ENCODE measurements around the gene DGKH. TPM values are rescaled to one million over a fixed set of nuclear protein-coding genes. Genes with fewer than 3 reads are reported as not detected.
"Not testable (repeated sequence)": the region's sequence is repeated elsewhere in the genome, so short reads cannot be mapped to it uniquely, and the experiment has no call there.

The DGKH gene
- total RNA-seq, 1 experiment from 2014 or later: 5.0 TPM

DNA sequence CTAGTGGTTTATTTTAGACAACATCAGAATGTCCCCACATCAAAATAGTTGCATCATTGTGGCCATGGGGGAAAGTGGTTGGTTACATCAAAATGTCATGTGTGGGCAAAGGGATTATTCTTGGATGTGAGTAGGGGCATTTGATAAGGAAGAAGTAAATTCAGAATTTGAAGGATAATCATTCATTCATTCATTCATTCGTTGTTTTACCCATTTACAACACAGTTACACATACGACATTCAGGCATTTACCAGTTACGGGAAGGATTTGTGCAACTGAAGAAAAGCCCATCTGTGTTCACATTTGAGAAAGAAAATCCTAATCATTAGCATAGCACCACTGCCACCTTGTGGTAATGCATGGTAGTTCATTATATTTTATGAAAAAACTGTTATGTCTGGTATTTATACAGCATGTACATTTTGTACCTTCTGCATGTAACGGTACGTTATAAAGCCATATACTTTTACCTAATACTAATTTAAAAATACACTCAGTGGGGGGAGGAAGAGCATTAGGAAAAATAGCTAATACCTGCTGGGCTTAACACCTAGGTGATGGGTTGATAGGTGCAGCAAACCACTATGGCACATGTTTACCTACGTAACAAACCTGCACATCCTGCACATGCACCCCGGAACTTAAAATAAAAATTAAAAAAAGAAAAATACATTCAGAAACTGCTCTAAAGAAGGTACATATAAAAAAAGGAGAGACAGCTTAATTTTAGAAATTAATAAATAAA, 62.1 kb downstream of the DGKH start:
- peak; percentile 74 for DNase-seq (ENCODE audit: low read depth)

DNA sequence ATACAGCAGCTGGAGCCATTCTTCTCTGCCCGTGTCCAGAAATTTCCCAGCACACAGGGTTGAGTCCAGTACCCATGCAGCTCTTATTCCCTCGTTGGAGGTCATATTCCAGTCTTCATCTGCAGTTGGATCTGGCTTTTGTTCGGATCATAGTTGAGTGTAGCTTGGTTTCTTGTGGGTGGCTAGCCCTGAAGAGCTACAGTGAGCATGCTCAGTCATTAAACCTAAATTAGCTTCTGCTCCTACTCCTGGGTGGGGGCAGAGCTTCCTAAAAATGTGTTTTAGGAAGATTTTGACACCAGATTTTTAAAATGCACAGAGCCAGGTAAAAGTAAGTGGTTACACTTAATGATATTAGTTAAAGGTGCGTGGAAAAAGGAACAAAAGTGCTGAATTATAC, 64.4 kb downstream of the DGKH start:
- no peak for DNase-seq (ENCODE audit: low read depth)

DNA sequence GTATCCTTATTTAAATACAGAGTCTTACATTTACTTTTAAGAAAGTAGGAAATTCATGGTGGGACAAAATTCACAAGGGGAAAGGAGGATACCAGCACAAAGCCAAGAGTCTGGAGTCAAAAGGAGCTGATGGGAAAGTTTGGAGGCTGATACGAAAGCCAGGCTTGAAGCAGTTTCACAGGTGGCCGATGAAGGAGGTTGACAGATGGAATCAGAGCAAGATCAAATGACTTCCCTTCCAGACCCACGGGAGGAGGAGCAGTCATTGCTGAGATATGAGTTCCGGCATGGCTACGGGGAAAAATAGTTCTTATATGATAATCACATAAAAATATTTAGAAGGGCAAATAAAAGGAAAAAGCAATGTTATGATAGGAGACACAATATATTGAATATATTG, 65.0 kb downstream of the DGKH start:
- DNase-seq (ENCODE audit: low read depth): no peak

DNA sequence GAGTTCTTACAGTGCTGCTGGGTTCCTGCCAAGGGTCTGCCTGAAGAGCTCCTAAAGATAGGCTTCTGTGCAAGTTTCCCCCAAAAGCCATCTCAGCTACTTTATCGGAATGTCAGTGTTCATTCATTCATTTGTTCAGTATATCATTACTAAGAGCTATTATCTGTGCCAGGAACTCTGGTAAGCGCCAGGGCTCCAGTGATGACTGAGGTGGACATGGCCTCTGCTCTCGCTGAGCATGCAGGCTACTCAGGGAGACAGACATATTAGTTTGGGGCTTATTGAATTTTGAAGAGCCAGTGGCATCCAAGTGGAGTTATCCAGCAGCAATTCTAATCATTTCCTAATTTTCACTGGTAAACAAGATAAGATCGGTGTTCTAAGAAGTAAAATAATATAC, 65.8 kb downstream of the DGKH start:
- DNase-seq (ENCODE audit: low read depth): no peak

DNA sequence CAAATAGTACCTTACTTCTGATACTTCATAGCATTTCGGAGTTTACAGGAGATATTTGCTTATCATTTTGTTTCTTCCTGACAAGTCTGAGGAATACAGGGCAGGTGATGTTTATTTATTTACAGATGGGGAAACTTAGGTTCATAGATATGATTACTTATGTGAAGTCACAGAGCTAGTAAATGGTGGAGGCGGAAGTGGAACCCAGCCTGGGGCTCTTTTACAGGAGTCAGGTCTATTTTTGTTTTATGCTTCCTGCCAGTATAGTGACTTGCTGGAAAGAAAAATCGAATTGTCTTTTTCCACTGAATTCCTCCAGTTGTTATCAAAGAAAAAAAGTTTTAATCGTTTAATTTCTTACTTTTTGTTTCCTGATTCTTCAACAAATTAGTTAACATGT, 66.5 kb downstream of the DGKH start:
- peak; percentile 36 for DNase-seq (ENCODE audit: low read depth)

DNA sequence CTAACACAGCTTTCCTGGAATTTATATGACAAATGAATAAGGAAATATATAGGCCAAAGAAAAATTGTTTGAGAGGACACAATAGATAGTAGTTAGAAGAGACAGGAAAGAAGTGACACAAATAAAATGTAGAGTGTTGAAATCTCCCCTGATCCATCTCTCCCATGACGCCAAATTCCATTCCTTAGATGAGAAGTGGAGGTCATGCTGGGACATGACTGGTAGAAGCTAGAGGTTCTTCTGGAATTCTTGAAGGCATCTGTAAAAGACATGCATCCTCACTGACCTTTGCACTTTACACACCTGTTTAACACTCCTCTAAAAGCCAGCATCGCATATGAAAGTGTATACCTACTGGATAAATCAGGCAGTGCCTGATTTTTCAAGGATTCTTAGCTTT, 67.8 kb downstream of the DGKH start:
- no peak for DNase-seq (ENCODE audit: low read depth)

DNA sequence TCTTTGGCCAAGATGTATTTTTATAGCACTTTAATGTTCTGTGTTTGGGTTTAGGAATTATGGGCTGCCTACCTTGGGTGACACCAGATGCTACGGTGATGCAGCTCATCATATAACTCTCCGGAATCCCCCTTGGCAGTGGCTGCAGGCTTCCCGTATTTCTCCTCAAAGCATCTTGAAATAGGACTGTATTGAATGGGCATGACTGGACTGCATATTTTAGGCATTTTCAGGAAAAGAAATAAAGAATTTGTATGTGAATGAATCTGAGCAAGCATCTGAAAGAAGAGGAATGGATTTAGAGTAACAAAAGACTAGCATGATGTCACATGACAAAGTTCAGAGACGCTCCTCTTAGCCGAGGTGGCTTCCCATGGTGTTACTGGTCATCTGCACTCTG, 70.6 kb downstream of the DGKH start:
- no peak for DNase-seq (ENCODE audit: low read depth)

DNA sequence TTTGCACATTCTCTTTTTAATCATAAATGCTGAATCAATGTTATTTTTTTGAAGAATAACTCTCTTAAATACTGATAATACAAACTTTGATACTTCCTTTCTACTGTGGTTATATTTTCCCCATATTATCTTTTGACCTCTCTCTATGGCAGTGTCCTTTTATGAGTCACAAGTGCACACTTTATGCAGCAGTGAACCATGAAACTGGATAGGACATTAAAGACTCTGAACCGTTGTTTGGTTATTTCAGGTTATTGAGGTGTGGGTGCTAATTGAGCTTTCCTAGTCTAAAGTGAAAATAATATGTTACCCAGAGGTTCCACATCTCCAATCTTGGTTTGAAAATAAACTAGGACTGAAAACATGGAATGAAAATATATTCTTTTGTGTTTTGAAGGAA, 71.4 kb downstream of the DGKH start:
- DNase-seq (ENCODE audit: low read depth): peak; percentile 38

DNA sequence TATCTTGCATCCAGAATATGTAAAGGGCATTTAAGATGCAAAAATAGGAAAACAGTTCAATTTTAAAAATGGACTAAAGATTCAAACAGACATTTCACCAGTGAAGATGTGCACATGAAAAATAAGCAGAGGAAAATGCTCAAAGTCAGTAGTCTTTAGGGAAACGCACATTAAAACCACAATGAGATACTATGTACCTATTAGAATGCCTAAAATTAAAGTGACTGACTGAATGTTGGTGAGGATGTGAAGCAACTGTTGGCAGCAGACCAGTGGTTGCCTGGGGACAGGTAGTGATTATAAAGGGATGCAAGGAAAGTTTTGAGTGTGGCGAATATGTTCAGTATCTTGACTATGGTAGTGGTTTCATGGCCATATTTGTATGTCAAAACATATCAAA, 75.2 kb downstream of the DGKH start:
- DNase-seq (ENCODE audit: low read depth): no peak

DNA sequence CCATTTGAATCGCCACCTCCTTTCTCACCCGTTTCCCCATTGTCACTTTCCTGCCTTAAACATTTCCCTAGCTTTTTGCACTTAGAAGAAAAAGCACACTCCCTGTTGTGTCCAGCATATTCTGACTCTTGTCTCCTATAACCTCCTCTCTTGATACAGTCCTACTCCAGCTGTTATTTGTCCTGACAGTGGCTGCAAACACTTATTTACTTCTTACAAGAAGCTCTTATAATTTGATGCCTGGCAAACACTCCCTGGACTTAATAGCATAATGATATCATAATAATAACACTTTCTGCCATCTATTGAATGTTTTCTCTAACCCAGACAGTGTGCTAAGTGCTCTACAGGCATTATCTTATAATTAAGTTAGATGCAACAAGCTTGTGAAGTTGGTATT, 76.6 kb downstream of the DGKH start:
- DNase-seq (ENCODE audit: low read depth): no peak

DNA sequence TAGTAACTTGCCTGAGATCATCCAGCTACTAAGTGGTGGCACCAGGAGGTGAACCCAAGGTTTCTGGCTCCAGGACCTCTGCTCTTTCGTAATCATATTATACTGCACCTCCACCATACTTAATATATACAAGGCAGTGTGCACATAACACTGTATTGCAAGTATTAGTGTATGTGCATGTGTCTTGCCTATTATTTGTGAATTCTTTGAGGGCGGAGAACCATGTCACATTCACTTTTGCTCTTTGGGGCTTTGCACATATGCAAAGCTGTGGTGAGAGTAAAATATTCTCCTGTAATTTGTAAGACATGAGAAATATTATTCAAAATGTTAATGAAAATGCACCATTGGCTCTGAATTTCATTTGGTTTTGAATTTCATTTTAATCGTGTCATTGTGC, 78.6 kb downstream of the DGKH start:
- no peak for DNase-seq (ENCODE audit: low read depth)

DNA sequence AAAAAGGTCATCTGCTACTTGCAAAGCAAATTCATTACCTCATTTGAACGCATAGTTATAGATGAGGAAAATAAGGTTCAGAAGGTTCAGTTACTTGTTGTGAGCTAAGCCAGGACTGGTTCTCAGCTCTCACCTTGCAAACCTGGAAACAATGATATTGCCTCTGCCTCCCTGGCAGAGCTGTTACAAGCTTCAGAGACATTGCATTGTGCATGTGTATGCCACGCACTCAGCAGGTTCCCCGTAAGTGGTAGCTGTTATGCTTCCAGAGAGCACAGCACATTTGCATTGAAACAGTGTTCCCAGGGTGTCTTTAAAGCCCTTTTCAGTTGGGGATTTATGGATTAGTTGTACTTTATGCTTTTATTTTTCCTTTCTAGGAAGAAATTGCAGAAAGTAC, 80.6 kb downstream of the DGKH start:
- DNase-seq (ENCODE audit: low read depth): no peak

DNA sequence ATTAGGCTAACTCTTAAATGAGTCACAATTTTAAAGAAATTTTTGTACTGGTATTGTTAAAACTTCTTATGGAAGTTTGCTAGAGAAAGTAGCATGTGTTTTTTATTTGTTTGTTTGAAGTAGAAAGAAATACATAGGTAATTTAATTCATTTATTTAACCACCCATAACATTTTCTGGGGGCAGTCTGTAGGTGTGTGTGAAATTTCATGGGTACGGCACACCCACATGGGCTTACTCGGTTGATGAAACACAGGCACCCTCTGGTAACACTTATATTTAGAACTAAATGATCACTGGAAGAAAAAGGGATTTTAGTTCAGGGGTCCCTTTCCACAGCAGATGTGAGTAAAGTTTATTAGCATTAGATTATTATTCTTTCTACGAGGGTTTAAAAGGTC, 88.1 kb downstream of the DGKH start:
- DNase-seq (ENCODE audit: low read depth): no peak

DNA sequence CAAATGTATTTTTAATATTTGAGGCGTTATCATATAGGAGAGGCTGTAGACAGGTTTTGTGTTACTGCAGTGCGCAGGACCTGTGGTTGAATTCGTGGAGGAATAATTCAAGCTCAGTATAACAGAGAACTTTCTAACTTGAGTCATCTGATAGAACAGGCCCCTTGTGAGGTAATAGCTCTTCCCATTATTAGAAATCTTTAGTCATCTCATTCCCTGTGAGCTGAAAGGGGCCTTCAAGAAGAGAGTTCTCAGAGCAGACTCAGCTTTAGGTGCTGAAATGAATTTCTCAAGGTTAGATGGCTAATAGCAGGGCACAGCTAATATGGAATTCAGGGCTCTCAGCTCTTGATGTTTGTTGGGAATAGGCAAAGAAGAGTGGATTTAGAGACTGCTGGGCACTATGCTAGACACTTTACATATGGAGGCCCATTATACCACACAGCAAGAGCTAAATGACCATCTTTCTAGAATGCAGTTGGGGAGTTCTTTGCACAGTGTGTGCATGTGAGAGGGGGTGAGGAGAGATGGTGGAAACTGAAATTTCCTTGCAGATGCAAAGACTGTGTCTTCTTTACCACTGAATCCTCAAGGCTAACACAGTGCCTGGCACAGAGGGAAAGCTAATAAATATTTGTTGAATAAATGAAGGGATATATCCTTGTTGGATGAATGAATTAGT, 89.5 kb downstream of the DGKH start:
- DNase-seq (ENCODE audit: low read depth): no peak

DNA sequence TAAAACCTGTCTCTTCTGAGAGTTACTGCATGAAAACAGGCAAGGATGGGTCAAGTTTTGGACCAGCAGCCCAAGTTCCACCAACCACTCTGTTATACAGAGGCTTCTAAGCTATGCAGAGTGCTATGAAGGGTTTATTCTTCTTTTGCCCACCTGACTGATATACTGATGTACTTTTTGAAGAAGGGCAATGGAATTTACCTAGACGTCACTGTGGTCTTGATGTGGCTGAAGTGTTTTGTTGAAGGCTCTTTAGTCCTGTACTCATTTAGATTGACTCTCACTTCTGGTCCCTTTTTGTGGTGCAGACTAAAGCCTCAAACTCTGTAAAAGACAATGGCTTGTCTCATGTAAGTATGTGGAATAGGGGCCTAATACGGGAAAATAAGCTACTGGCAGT, 92.0 kb downstream of the DGKH start:
- DNase-seq (ENCODE audit: low read depth): no peak

DNA sequence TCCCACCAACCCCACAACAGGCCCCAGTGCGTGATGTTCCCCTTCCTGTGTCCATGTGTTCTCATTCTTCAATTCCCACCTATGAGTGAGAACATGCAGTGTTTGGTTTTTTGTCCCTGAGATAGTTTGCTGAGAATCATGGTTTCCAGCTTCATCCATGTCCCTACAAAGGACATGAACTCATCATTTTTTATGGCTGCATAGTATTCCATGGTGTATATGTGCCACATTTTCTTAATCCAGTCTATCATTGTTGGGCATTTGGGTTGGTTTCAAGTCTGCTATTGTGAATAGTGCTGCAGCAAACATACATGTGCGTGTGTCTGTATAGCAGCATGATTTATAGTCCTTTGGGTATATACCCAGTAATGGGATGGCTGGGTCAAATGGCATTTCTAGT, 92.6 kb downstream of the DGKH start:
- not testable (repeated sequence) for DNase-seq (ENCODE audit: low read depth)

DNA sequence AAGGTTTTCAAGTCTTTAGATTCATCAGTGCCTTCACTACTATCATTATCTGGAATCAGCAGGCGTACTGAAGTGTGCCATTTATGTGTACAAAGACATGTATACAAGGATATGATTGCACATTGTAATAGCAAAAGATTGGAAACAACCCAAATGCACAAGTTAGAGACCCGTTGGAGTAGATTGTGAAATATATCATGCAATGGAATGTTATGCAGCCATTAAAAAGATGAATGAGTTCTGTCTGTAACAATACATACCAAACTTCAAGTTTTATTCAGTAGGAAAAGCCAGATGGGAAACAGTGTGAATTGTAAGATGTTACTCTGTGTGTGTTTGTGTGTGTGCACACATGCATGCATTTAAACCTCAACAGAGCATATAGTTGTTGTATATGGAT, 97.9 kb downstream of the DGKH start:
- DNase-seq (ENCODE audit: low read depth): no peak

DNA sequence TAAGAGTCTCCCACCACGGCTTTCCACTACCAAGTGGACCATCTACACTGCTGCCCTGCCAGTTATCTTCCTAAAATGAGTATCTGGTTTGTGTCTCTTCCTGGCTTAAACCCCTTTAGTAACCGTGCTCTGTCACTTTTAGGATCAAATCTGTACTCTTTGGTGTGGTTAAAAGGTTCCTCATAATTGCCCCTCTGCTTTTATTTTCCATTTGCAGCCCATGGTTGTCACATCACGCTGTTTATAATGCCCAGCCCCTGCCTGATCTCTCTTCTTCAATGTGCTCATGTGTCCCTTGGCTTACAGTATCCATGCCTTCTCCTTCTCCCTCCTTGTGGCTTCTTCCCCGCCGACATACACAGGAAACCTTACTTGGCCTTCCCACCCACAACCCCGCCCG, 100.1 kb downstream of the DGKH start:
- DNase-seq (ENCODE audit: low read depth): no peak

DNA sequence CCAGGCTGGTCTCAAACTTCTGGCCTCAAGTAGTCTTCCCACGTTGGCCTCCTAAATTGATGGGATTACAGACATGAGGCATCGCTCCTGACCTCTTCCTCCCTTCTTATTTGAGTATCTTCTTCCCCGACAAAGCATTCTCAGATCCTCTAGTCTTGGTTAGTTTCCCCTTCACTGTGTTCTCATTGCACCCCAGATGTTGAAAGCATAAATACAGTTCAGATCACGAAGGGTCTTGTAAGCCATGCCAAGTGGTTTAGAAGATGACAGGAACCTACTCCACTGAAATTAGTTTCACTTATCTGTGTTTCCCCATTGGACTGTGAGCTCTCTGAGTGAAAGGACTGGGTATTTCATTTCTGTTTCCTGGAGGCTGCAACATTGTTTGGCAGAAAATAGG, 100.7 kb downstream of the DGKH start:
- no peak for DNase-seq (ENCODE audit: low read depth)

DNA sequence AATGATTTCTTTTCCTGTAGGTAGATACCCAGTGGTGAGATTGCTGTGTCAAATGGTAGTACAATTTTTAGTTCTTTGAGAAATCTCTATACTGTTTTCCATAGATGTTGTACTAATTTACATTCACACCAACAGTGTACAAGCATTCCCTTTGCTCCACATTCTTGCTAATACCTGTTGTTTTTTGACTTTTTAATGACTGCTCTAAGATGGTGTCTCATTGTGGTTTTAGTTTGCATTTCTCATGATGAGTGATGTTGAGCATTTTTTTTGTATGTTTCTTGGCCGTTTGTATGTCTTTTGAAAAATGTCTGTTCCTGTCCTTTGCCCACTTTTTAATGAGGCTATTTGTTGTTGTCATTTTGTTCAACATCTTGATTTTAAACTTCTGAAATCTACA, 103.3 kb downstream of the DGKH start:
- DNase-seq (ENCODE audit: low read depth): no peak

DNA sequence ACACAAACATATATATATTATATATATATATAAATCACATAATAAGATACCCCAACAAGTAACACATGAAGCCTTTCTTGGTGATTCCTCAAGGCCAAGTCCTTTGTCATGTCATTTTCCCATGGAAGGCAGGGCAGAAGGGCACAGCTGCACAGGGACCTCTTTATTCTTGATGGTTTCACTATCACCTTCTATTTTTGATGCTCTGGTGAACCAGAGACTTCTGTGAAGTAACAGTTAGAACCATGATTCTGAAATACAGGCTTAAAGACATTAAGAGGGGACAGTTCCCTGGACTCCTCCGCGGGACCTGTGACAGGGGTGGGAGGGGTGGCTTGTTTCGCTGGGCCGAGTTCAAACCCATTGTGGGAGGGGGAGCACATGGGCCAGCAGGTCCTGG, 104.0 kb downstream of the DGKH start:
- DNase-seq (ENCODE audit: low read depth): no peak

DNA sequence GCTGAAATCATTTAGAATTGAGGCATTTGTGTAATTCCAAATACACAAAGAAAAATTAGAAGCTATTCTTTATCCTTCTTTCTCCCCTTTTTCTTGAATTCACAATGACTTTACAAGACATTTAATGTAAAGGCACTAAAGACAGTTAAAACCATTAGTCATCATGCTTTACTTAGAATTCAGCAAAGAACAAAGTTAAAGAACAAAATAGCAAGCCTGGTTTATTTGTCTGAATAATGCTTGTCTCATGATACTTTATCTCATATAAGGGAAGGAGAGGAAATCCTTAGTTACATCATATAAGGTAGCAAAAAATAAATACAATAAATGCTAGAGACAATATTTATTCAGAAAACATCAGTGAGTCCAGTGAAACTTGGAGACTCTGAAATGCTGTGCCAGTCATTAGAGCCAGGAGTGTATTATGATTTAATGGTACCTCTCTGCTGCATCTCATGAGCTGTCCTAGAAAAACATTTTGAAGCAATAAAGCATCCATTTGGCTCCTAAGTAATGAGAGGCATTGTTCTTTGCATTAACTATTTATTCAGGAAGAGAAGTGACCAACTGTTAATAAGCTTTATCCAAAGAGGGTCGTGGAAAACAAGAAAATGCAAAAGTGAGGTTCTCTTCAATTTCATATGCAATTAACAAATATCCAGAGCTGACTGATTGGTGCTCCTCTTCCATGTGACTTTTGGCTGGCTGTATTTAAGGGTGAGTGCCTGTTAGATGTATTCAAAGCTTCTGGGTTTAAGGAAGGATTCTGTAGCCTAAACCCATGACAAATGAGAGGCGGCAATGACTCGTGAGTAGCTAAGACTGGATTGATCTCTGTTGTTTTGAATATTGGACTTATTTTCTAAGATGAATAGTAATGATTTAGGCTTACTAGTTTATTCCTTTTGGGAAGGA, 105.0 kb downstream of the DGKH start:
- no peak for DNase-seq (ENCODE audit: low read depth)

DNA sequence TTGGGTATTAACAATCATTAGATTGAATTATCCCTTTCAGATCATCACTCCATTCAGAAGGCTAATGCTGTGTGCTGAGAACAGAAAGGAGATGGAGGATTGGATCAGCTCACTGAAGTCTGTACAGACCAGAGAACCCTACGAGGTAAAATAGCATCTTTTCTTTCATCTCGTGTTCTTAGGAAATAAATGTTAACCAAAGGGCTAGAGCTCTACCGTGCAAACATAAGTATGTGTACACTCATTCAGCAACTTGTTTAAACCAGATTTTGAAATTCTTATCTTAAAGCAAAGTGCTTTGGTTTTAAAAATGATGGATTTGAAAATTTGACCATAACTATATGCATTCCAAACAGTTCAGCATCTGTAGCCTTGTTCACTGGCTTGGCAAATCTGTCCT, 106.8 kb downstream of the DGKH start:
- DNase-seq (ENCODE audit: low read depth): no peak

Measured in M059J (cell line).